ENCODE results near the gene PEAK1. TPM values are rescaled to one million over a fixed set of nuclear protein-coding genes. Genes with fewer than 3 reads are reported as not detected.

The PEAK1 gene
- total RNA-seq, 1 experiment from 2014 or later = 21.2 TPM

GRCh38 chr15:77143616-77144015 lies 276.3 kb downstream of the PEAK1 start:
- no peak overlapping the region for H3K9ac ChIP-seq (ENCODE audit: extremely low read depth, insufficient read length, low read length)
- no peak overlapping the region for H2AK5ac ChIP-seq (ENCODE audit: insufficient read length, low read length)
- H3K4me1 ChIP-seq (ENCODE audit: insufficient read depth, low read length) = no peaks in the 10 kb centered on the region
- no peak overlapping the region for H4K5ac ChIP-seq (ENCODE audit: insufficient read length, low read depth, low read length)
- no peaks in the 10 kb centered on the region for H3K79me2 ChIP-seq (ENCODE audit: insufficient read depth, low read length)
- Mint-ChIP-seq H3K27me3 (ENCODE audit: low read depth) (no peaks in the 10 kb centered on the region), H3K36me3 (ENCODE audit: insufficient read depth in 1 of 3, low read depth in 3 of 3) (peaks cover 28 to 45% (median 39%) of the 10 kb centered on the region in 3 experiments), H3K4me3 (no peak overlapping the region), H3K27ac (no peak overlapping the region), H3K4me1 (no peaks in the 10 kb centered on the region), H3K9me3 (peaks cover 16 to 24% of the 10 kb centered on the region in 2 experiments; a peak in 4 of 5 replicates)
- no peak overlapping the region for H4K91ac ChIP-seq (ENCODE audit: insufficient read length, low read depth, low read length)
- H3K56ac ChIP-seq (ENCODE audit: insufficient read length, low read depth, low read length) = no peak overlapping the region
- no peaks in the 10 kb centered on the region for H3K9me3 ChIP-seq (ENCODE audit: control insufficient read depth, low read depth, low read length)
- H4K20me1 ChIP-seq (ENCODE audit: control insufficient read depth, insufficient read depth, insufficient read length) = no peaks in the 10 kb centered on the region
- no peaks in the 10 kb centered on the region for H3K79me1 ChIP-seq (ENCODE audit: insufficient read depth, low read depth, low read length, poor library complexity, severe bottlenecking)
- no peak overlapping the region for H2BK20ac ChIP-seq (ENCODE audit: low read depth, low read length, poor library complexity, severe bottlenecking)
- H2BK12ac ChIP-seq (ENCODE audit: insufficient read length, low read depth, low read length) = no peak overlapping the region
- no peak overlapping the region for H3K18ac ChIP-seq (ENCODE audit: insufficient read length, low read depth, low read length)
- TF ChIP-seq CTCF (conservative IDR thresholded peaks at IDR 0.05) = no peak
- H2BK15ac ChIP-seq (ENCODE audit: low read depth, low read length) = no peak overlapping the region
- no peak overlapping the region for H3K23ac ChIP-seq (ENCODE audit: insufficient read length, low read depth, low read length)
- H3K14ac ChIP-seq (ENCODE audit: insufficient read depth, low read length) = no peak overlapping the region
- no peak overlapping the region for H4K8ac ChIP-seq (replicated peaks; ENCODE audit: insufficient read length, low read depth, low read length)
- no peak overlapping the region for H2BK5ac ChIP-seq (ENCODE audit: insufficient read length, low read length)
- H2AFZ ChIP-seq (ENCODE audit: low read length) = no peak overlapping the region
- H3K4ac ChIP-seq (ENCODE audit: low read depth, low read length) = no peak overlapping the region
- DNase-seq = no peak
- H3K27me3 ChIP-seq (ENCODE audit: insufficient read depth, low read length) = no peaks in the 10 kb centered on the region
- no peak overlapping the region for H3K27ac ChIP-seq (ENCODE audit: insufficient read length, low read depth, low read length)
- no peaks in the 10 kb centered on the region for H3K23me2 ChIP-seq (ENCODE audit: insufficient read length, low read depth, low read length, poor library complexity, severe bottlenecking)
- H3T11ph ChIP-seq (ENCODE audit: low read length) = no peak overlapping the region
- no peak overlapping the region for H3K4me2 ChIP-seq (ENCODE audit: insufficient read depth, insufficient read length, low read length)
- no peak overlapping the region for H2BK120ac ChIP-seq (ENCODE audit: low read depth, low read length, poor library complexity, severe bottlenecking)

Data from H9 (cell line).